WTC11 (cell line): Measurements from ENCODE around the gene VWA8. TPM values are rescaled to one million over a fixed set of nuclear protein-coding genes. Genes with fewer than 3 reads are reported as not detected.
"Not testable (repeated sequence)": the region's sequence is repeated elsewhere in the genome, so short reads cannot be mapped to it uniquely, and the experiment has no call there.

Experiments
- ATAC-seq: fragments of 200-7000 bp; cut with Tn5 transposase; 2 replicates; pipeline ENCODE4 v1.10.0; 2021; ENCODE audit warnings: mild to moderate bottlenecking, moderate library complexity
- CTCF ChIA-PET: fragments of 300-600 bp; sonication (Branson Sonifier 250); formaldehyde crosslinking; loops from one replicate; lab custom pipeline; 2021; ENCODE audit warnings: antibody characterized with exemption; lab: Charles Lee
- POLR2A ChIA-PET: fragments of 350-600 bp; sonication (Branson Sonifier 250); formaldehyde crosslinking; loops from one replicate; lab custom pipeline; 2021; ENCODE audit warnings: antibody characterized with exemption; lab: Charles Lee
- DNase-seq: peaks from one replicate; pipeline ENCODE4 v3.0.0; 2021; ENCODE audit warnings: low spot score
- H3K27ac Mint-ChIP-seq: 2 replicates; pipeline ENCODE4 v1.8.0; 2021; ENCODE audit warnings: mixed read lengths
- H3K27me3 Mint-ChIP-seq: 2 replicates; pipeline ENCODE4 v1.8.0; 2021; ENCODE audit warnings: low read depth, mild to moderate bottlenecking, moderate library complexity, mixed read lengths
- H3K36me3 Mint-ChIP-seq: 2 replicates; pipeline ENCODE4 v1.8.0; 2021; ENCODE audit warnings: mixed read lengths
- H3K4me1 Mint-ChIP-seq: 2 replicates; pipeline ENCODE4 v1.8.0; 2022; ENCODE audit warnings: mixed read lengths
- H3K4me3 Mint-ChIP-seq: 2 replicates; pipeline ENCODE4 v1.8.0; 2021; ENCODE audit warnings: mild to moderate bottlenecking, moderate library complexity, mixed read lengths
- H3K9me3 Mint-ChIP-seq: 2 replicates; pipeline ENCODE4 v1.8.0; 2021; ENCODE audit warnings: mixed read lengths
- ATF1 ChIP-seq: sonication (generic); formaldehyde crosslinking; IDR thresholded peaks from 2 replicates; pipeline ENCODE4 v1.8.1; 2023; ENCODE audit warnings: mild to moderate bottlenecking, moderate library complexity, missing genetic modification reagents
- CREM ChIP-seq: sonication (generic); formaldehyde crosslinking; IDR thresholded peaks from 2 replicates; pipeline ENCODE4 v1.8.1; 2022; ENCODE audit warnings: mild to moderate bottlenecking, missing genetic modification reagents, moderate library complexity
- ESRRA ChIP-seq: sonication (generic); formaldehyde crosslinking; IDR thresholded peaks from 2 replicates; pipeline ENCODE4 v1.8.1; 2022; ENCODE audit warnings: mild to moderate bottlenecking, missing genetic modification reagents, borderline replicate concordance
- FOXJ3 ChIP-seq: sonication (generic); formaldehyde crosslinking; IDR thresholded peaks from 2 replicates; pipeline ENCODE4 v1.9.0; 2021; ENCODE audit warnings: missing genetic modification reagents, mild to moderate bottlenecking, borderline replicate concordance
- FOXK1 ChIP-seq: sonication (generic); formaldehyde crosslinking; IDR thresholded peaks from 2 replicates; pipeline ENCODE4 v1.8.0; 2022; ENCODE audit warnings: mild to moderate bottlenecking, moderate library complexity, missing genetic modification reagents
- MYBL2 ChIP-seq: sonication (generic); formaldehyde crosslinking; IDR thresholded peaks from 2 replicates; pipeline ENCODE4 v1.8.1; 2023; ENCODE audit warnings: mild to moderate bottlenecking, moderate library complexity, missing genetic modification reagents
- NFE2L1 ChIP-seq: sonication (generic); formaldehyde crosslinking; IDR thresholded peaks from 2 replicates; pipeline ENCODE4 v1.8.1; 2023; ENCODE audit warnings: missing genetic modification reagents
- NFYB ChIP-seq: sonication (generic); formaldehyde crosslinking; conservative IDR thresholded peaks from 2 replicates; pipeline ENCODE4 v1.8.0; 2022; ENCODE audit warnings: low read depth, missing genetic modification reagents
- NR1H2 ChIP-seq: sonication (generic); formaldehyde crosslinking; IDR thresholded peaks from 2 replicates; pipeline ENCODE4 v1.9.0; 2021; ENCODE audit warnings: mild to moderate bottlenecking, moderate library complexity, missing genetic modification reagents
- NR3C1 ChIP-seq: sonication (generic); formaldehyde crosslinking; conservative IDR thresholded peaks from 2 replicates; pipeline ENCODE4 v1.8.1; 2023; ENCODE audit warnings: low read depth, mild to moderate bottlenecking, missing genetic modification reagents
- PRRX2 ChIP-seq: fragments of 250-450 bp; sonication (Bioruptor Pico); IDR thresholded peaks from 2 replicates; pipeline ENCODE4 v1.8.0; 2021; ENCODE audit warnings: mild to moderate bottlenecking
- SOX15 ChIP-seq: fragments of 250-450 bp; sonication (Bioruptor Pico); IDR thresholded peaks from 2 replicates; pipeline ENCODE4 v1.9.0; 2021; ENCODE audit warnings: mild to moderate bottlenecking
- SP1 ChIP-seq: sonication (generic); formaldehyde crosslinking; conservative IDR thresholded peaks from 2 replicates; pipeline ENCODE4 v1.8.1; 2022; ENCODE audit warnings: missing genetic modification reagents
- ZNF263 ChIP-seq: sonication (generic); formaldehyde crosslinking; IDR thresholded peaks from 2 replicates; pipeline ENCODE4 v1.8.1; 2022; ENCODE audit warnings: low read depth, mild to moderate bottlenecking, moderate library complexity, missing genetic modification reagents
- ZNF317 ChIP-seq: sonication (generic); formaldehyde crosslinking; IDR thresholded peaks from 2 replicates; pipeline ENCODE4 v1.8.1; 2023; ENCODE audit warnings: low read depth, mild to moderate bottlenecking, moderate library complexity, missing genetic modification reagents, borderline replicate concordance
- ZNF396 ChIP-seq: fragments of 250-450 bp; sonication (Bioruptor Pico); IDR thresholded peaks from 2 replicates; pipeline ENCODE4 v1.8.0; 2021; ENCODE audit warnings: mild to moderate bottlenecking, moderate library complexity, borderline replicate concordance
- ZNF423 ChIP-seq: fragments of 250-450 bp; sonication (Bioruptor Pico); IDR thresholded peaks from 2 replicates; pipeline ENCODE4 v2.1.2; 2022; ENCODE audit warnings: mild to moderate bottlenecking, moderate library complexity
- ZNF671 ChIP-seq: fragments of 250-450 bp; sonication (Bioruptor Pico); IDR thresholded peaks from 2 replicates; pipeline ENCODE4 v1.8.0; 2021; ENCODE audit warnings: mild to moderate bottlenecking
- total RNA-seq: library from RNA; stranded (reverse); gene quantifications from 3 replicates; pipeline ENCODE4 v1.2.3, GENCODE V29; 2021
- TF ChIP-seq, protein P1 (sequence below): fragments of 250-450 bp; sonication (Bioruptor Pico); conservative IDR thresholded peaks from 2 replicates; pipeline ENCODE4 v1.9.0; 2021; ENCODE audit warnings: mild to moderate bottlenecking
- TF ChIP-seq, protein P2 (sequence below): sonication (generic); formaldehyde crosslinking; IDR thresholded peaks from 2 replicates; pipeline ENCODE4 v1.8.1; 2022; ENCODE audit warnings: missing genetic modification reagents, borderline replicate concordance
- TF ChIP-seq, protein P3 (sequence below): sonication (generic); formaldehyde crosslinking; IDR thresholded peaks from 2 replicates; pipeline ENCODE4 v1.8.1; 2023; ENCODE audit warnings: mild to moderate bottlenecking, moderate library complexity, missing genetic modification reagents
- TF ChIP-seq, protein P4 (sequence below): fragments of 250-450 bp; sonication (Bioruptor Pico); IDR thresholded peaks from 2 replicates; pipeline ENCODE4 v2.1.2; 2022; ENCODE audit warnings: mild to moderate bottlenecking, moderate library complexity

VWA8 gene
- total RNA-seq, 1 experiment from 2014 or later, result 19.9 TPM

DNA sequence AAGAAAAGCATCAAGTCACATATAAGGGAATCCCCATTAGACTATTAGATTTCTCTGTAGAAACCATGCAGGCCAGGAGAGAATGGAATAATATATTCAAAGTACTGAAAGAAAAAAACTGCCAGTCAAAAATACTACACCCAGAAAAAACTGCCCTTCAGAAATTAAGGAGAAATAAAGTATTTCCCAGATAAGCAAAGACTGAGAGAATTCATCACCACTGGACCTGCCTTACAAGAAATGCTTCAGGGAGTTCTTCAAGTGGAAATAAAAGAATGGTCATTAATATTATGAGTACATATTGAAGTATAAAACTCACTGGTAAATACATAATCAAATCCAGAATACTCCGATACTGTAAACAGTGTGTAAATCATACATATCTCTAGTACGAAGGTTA, 35.9 kb downstream of the VWA8 start:
- CTCF ChIA-PET, result no interaction called here
- Mint-ChIP-seq H3K27ac (no peak overlapping the region), H3K27me3 (no peaks in the 10 kb centered on the region), H3K4me3 (no peak overlapping the region), H3K9me3 (peaks cover 35% of the 10 kb centered on the region), H3K36me3 (peaks cover 36% of the 10 kb centered on the region), H3K4me1 (peaks cover 16% of the 10 kb centered on the region)
- TF ChIP-seq, protein P1, sequence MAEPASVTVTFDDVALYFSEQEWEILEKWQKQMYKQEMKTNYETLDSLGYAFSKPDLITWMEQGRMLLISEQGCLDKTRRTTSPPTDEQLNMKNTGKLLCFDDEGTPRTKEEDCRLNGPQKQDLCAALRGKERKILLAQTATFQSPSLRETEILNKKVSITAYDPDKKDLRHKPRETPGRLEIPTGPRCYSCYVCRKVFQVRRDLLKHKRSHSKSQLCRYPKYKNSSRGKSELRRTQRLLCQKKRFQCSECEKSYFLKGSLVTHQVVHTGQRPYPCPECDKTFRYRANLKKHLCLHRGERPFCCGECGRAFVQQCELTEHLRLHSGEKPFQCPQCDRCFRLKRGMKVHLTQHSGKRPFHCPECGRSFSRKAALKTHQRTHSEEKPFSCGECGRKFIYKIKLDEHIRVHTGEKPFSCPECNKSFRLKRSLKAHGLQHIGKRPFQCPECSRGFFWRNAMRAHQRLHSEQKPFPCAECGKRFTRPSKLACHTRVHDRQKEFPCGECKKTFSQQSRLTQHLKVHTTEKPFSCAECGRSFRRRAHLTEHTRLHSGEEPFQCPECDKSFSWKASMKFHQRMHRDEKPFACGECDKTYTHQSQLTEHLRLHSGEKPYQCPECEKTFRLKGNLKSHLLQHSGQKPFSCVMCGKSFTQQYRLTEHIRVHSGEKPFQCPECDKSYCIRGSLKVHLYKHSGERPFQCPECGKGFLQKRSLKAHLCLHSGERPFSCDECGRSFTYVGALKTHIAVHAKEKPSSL (CRISPR knock-in tag), result no peak
- TF ChIP-seq ZNF671 (CRISPR knock-in tag) (no peak), NR1H2 (CRISPR knock-in tag) (no peak), NFE2L1 (CRISPR knock-in tag) (no peak), FOXJ3 (no peak), CREM (CRISPR knock-in tag) (no peak), FOXK1 (CRISPR knock-in tag) (no peak), ZNF423 (no peak), ZNF263 (CRISPR knock-in tag) (no peak), PRRX2 (no peak), ESRRA (CRISPR knock-in tag) (no peak), ZNF396 (CRISPR knock-in tag) (no peak)
- TF ChIP-seq, protein P2, sequence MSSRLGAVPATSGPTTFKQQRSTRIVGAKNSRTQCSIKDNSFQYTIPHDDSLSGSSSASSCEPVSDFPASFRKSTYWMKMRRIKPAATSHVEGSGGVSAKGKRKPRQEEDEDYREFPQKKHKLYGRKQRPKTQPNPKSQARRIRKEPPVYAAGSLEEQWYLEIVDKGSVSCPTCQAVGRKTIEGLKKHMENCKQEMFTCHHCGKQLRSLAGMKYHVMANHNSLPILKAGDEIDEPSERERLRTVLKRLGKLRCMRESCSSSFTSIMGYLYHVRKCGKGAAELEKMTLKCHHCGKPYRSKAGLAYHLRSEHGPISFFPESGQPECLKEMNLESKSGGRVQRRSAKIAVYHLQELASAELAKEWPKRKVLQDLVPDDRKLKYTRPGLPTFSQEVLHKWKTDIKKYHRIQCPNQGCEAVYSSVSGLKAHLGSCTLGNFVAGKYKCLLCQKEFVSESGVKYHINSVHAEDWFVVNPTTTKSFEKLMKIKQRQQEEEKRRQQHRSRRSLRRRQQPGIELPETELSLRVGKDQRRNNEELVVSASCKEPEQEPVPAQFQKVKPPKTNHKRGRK (CRISPR knock-in tag), result no peak
- POLR2A ChIA-PET, result no interaction called here
- DNase-seq (no peak), ATAC-seq (no peak)

DNA sequence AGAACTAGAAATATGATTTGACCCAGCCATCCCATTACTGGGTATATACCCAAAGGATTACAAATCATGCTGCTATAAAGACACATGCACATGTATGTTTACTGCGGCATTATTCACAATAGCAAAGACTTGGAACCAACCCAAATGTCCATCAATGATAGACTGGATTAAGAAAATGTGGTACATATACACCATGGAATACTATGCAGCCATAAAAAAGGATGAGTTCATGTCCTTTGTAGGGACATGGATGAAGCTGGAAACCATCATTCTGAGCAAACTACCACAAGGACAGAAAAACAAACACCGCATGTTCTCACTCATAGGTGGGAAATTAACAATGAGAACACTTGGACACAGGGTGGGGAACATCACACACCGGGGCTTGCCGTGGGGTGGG, 38.0 kb downstream of the VWA8 start:
- peaks cover 36% of the 10 kb centered on the region for H3K36me3 Mint-ChIP-seq
- H3K9me3 Mint-ChIP-seq, result peaks cover 35% of the 10 kb centered on the region
- H3K4me3 Mint-ChIP-seq, H3K27me3 Mint-ChIP-seq, CTCF ChIA-PET, POLR2A ChIA-PET, H3K27ac Mint-ChIP-seq, ATAC-seq, DNase-seq: not testable (repeated sequence)
- peaks cover 22% of the 10 kb centered on the region for H3K4me1 Mint-ChIP-seq

DNA sequence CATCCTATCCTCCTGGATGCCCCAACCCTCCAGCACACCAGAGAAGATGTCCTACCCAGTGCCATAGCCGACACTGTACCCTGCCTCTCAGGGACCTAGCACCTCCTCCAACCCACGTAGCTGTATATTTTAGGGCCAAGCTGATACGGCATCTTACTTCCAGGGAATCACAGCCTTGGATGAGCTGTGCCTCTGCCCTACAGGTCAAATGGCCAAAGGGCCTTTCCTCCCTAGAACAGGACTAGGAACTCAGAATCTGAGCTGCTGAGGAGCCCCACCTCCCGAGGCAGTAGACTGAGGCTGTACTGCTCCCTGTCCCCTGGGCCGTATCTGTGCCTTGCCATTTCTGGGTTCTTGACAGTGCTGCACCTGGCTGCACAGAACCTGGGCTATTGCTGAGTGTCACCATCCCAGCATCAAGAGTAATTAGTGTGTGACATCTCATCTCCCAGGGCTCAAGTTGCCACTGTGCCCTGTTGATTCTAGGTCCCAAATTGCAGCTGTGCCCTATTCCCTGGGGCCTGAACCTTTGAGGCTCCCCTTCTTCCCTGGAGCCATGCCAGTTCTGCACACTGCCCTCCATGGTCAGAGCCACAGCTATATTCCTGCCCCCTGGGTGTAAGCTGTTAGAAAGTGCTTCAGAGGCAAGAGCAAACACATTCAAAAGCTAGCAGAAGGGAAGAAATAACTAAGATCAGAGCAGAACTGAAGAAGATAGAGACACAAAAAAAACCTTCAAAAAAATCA, 41.0 kb downstream of the VWA8 start:
- CTCF ChIA-PET, result interaction anchor here (1.0 to 1.6 kb wide), 4 partner anchors 9 to 251 kb away, joined by 3 to 4 read pairs (median 3); no protein-coding TSS in a partner anchor
- Mint-ChIP-seq H3K36me3 (peaks cover 27% of the 10 kb centered on the region), H3K4me1 (peaks cover 25% of the 10 kb centered on the region), H3K9me3 (peaks cover 24% of the 10 kb centered on the region), H3K27me3 (no peaks in the 10 kb centered on the region), H3K27ac (no peak overlapping the region), H3K4me3 (no peak overlapping the region)
- ATAC-seq, result 0 out of 2 replicates have a peak, but pooled peaks have one; percentile 26
- POLR2A ChIA-PET, result no interaction called here
- DNase-seq, result no peak
- TF ChIP-seq, protein P1 (CRISPR knock-in tag), result no peak
- TF ChIP-seq ZNF317 (CRISPR knock-in tag) (no peak), SOX15 (CRISPR knock-in tag) (no peak), NR3C1 (CRISPR knock-in tag) (no peak), NFE2L1 (CRISPR knock-in tag) (no peak), ATF1 (no peak), PRRX2 (no peak), NFYB (CRISPR knock-in tag) (no peak), SP1 (CRISPR knock-in tag) (no peak), MYBL2 (CRISPR knock-in tag) (no peak), ZNF263 (CRISPR knock-in tag) (no peak)
- TF ChIP-seq, protein P3, sequence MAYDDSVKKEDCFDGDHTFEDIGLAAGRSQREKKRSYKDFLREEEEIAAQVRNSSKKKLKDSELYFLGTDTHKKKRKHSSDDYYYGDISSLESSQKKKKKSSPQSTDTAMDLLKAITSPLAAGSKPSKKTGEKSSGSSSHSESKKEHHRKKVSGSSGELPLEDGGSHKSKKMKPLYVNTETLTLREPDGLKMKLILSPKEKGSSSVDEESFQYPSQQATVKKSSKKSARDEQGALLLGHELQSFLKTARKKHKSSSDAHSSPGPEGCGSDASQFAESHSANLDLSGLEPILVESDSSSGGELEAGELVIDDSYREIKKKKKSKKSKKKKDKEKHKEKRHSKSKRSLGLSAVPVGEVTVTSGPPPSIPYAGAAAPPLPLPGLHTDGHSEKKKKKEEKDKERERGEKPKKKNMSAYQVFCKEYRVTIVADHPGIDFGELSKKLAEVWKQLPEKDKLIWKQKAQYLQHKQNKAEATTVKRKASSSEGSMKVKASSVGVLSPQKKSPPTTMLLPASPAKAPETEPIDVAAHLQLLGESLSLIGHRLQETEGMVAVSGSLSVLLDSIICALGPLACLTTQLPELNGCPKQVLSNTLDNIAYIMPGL, result no peak
- TF ChIP-seq, protein P4, sequence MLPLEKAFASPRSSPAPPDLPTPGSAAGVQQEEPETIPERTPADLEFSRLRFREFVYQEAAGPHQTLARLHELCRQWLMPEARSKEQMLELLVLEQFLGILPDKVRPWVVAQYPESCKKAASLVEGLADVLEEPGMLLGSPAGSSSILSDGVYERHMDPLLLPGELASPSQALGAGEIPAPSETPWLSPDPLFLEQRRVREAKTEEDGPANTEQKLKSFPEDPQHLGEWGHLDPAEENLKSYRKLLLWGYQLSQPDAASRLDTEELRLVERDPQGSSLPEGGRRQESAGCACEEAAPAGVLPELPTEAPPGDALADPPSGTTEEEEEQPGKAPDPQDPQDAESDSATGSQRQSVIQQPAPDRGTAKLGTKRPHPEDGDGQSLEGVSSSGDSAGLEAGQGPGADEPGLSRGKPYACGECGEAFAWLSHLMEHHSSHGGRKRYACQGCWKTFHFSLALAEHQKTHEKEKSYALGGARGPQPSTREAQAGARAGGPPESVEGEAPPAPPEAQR (CRISPR knock-in tag), result no peak
